ENCODE results near the gene PRKCH. TPM values are rescaled to one million over a fixed set of nuclear protein-coding genes. Genes with fewer than 3 reads are reported as not detected.
A peak's percentile ranks its signal among the peaks of the same experiment; 100 is the strongest.

The PRKCH gene
- total and polyA plus RNA-seq, 2 donors from 2014 or later: 8.3 to 47.0 TPM

GRCh38 chr14:61281186-61281947 lies 40.0 kb upstream of the PRKCH start, which contains the start of gene TMEM30B:
TSS of gene TMEM30B (minus strand) at chr14:61281338. CDS start at chr14:61281147, 191 bp downstream.
- peaks cover 7% of the 10 kb centered on the region for H3K27me3 ChIP-seq (ENCODE audit: control insufficient read depth, insufficient read depth, low read length)
- no peaks in the 10 kb centered on the region for H3K36me3 ChIP-seq (ENCODE audit: control insufficient read depth in 2 of 3, insufficient read depth in 3 of 3, low read length in 3 of 3)
- H3K4me3 ChIP-seq (ENCODE audit: low read length in 3 of 3): peak within 1 kb of the TSS; percentile 44 to 63 (median 54)
- TF ChIP-seq CTCF (IDR thresholded peaks at IDR 0.05; ENCODE audit: borderline replicate concordance, extremely low read depth, insufficient read depth): no peak
- no peaks in the 10 kb centered on the region for H3K4me1 ChIP-seq (ENCODE audit: control insufficient read depth in 2 of 3, insufficient read depth in 2 of 3, low read depth in 1 of 3, low read length in 3 of 3)
- H3K9me3 ChIP-seq (ENCODE audit: control insufficient read depth in 2 of 3, insufficient read depth in 1 of 3, low read length in 3 of 3): no peaks in the 10 kb centered on the region
- intact Hi-C loops (cut with DNase I): no loop called here
- FAIRE-seq (no peak), DNase-seq (peak; percentile 72 to 92 (median 81))
- H3K27ac ChIP-seq (ENCODE audit: low read depth in 2 of 2, low read length in 2 of 2): peak within 1 kb of the TSS; percentile 77 to 84
- peak within 1 kb of the TSS in 2 of 3 donors; percentile 61 to 65 for H3K9ac ChIP-seq (ENCODE audit: low read length in 3 of 3)

- Histone ChIP-seq H3K9me3 (ENCODE audit: control insufficient read depth in 2 of 3, insufficient read depth in 1 of 3, low read length in 3 of 3) (no peaks in the 10 kb centered on the region), H3K4me1 (ENCODE audit: control insufficient read depth in 2 of 3, insufficient read depth in 2 of 3, low read depth in 1 of 3, low read length in 3 of 3) (no peaks in the 10 kb centered on the region), H3K4me3 (ENCODE audit: low read length in 3 of 3) (no peak overlapping the region), H3K27ac (ENCODE audit: low read depth in 2 of 2, low read length in 2 of 2) (no peak overlapping the region), H3K36me3 (ENCODE audit: control insufficient read depth in 2 of 3, insufficient read depth in 3 of 3, low read length in 3 of 3) (no peaks in the 10 kb centered on the region), H3K27me3 (ENCODE audit: control insufficient read depth, insufficient read depth, low read length) (peaks cover 7% of the 10 kb centered on the region), H3K9ac (ENCODE audit: low read length in 3 of 3) (no peak overlapping the region)
- no peak for DNase-seq
- intact Hi-C loops (cut with DNase I): no loop called here
- no peak for TF ChIP-seq CTCF (IDR thresholded peaks at IDR 0.05; ENCODE audit: borderline replicate concordance, extremely low read depth, insufficient read depth)
- FAIRE-seq: no peak
These were observed 39.5 kb upstream of the PRKCH start for GRCh38 chr14:61281948-61282275.

- DNase-seq (no peak), FAIRE-seq (no peak)
- H3K27me3 ChIP-seq (ENCODE audit: control insufficient read depth, insufficient read depth, low read length): peaks cover 7% of the 10 kb centered on the region
- no peaks in the 10 kb centered on the region for H3K9me3 ChIP-seq (ENCODE audit: control insufficient read depth in 2 of 3, insufficient read depth in 1 of 3, low read length in 3 of 3)
- H3K4me1 ChIP-seq (ENCODE audit: control insufficient read depth in 2 of 3, insufficient read depth in 2 of 3, low read depth in 1 of 3, low read length in 3 of 3): no peaks in the 10 kb centered on the region
- intact Hi-C loops (cut with DNase I): no loop called here
- no peak overlapping the region for H3K9ac ChIP-seq (ENCODE audit: low read length in 3 of 3)
- H3K4me3 ChIP-seq (ENCODE audit: low read length in 3 of 3): no peak overlapping the region
- H3K27ac ChIP-seq (ENCODE audit: low read depth in 2 of 2, low read length in 2 of 2): no peak overlapping the region
- no peaks in the 10 kb centered on the region for H3K36me3 ChIP-seq (ENCODE audit: control insufficient read depth in 2 of 3, insufficient read depth in 3 of 3, low read length in 3 of 3)
- no peak for TF ChIP-seq CTCF (IDR thresholded peaks at IDR 0.05; ENCODE audit: borderline replicate concordance, extremely low read depth, insufficient read depth)
These were observed 38.6 kb upstream of the PRKCH start for GRCh38 chr14:61282746-61283145.

Measured in kidney (tissue), 14 donors.